DOHH2 (cell line): ENCODE data around the gene KCNJ12.
"Not testable (repeated sequence)": the region's sequence is repeated elsewhere in the genome, so short reads cannot be mapped to it uniquely, and the experiment has no call there.

ENCODE experiments used
- CTCF ChIP-seq: fragments of 200-600 bp; sonication (generic); IDR thresholded peaks from one replicate; pipeline ENCODE4 v1.5.1; 2014; ENCODE audit warnings: antibody characterized with exemption, mild to moderate bottlenecking, low read depth, low read length; ENCODE audit not compliant: poor library complexity, severe bottlenecking
- EZH2phosphoT487 ChIP-seq: fragments of 200-600 bp; sonication (generic); IDR thresholded peaks from 2 replicates; pipeline ENCODE4 v1.6.1; 2017; ENCODE audit warnings: borderline replicate concordance, mild to moderate bottlenecking, antibody characterized with exemption, low read length, moderate library complexity, mixed read lengths

GRCh38 chr17:21400187-21400569 is 24.0 kb downstream of the KCNJ12 start:
- not testable (repeated sequence) for TF ChIP-seq CTCF, EZH2phosphoT487
